Stimulated activated naive CD8-positive, alpha-beta T cell treated with anti-CD3 and anti-CD28 coated beads, Interleukin-15, Interleukin-2, amounts not matched to agents 100 ng/mL and 50 ng/mL, for 24 hours (primary cell): ENCODE measurements around the gene ARID1B.
A peak's percentile ranks its signal among the peaks of the same experiment; 100 is the strongest.

Experiments used
- H3K27ac Mint-ChIP-seq: one replicate; pipeline ENCODE4 v1.8.0; 2021; ENCODE audit warnings: mild to moderate bottlenecking, mixed read lengths
- H3K27me3 Mint-ChIP-seq: one replicate; pipeline ENCODE4 v1.8.0; 2021; ENCODE audit warnings: mixed read lengths
- H3K36me3 Mint-ChIP-seq: one replicate; pipeline ENCODE4 v1.8.0; 2021; ENCODE audit warnings: low read depth, mixed read lengths
- H3K4me1 Mint-ChIP-seq: one replicate; pipeline ENCODE4 v1.8.0; 2021; ENCODE audit warnings: low read depth, mixed read lengths
- H3K4me3 Mint-ChIP-seq: one replicate; pipeline ENCODE4 v1.8.0; 2021; ENCODE audit warnings: mild to moderate bottlenecking, mixed read lengths
- H3K9me3 Mint-ChIP-seq: one replicate; pipeline ENCODE4 v1.8.0; 2021; ENCODE audit warnings: mixed read lengths

ARID1B gene

GRCh38 chr6:157226761-157227160 lies 449.6 kb downstream of the ARID1B start:
- Mint-ChIP-seq H3K27ac (no peak overlapping the region), H3K4me3 (no peak overlapping the region), H3K9me3 (no peaks in the 10 kb centered on the region), H3K27me3 (peaks cover 5% of the 10 kb centered on the region), H3K36me3 (no peaks in the 10 kb centered on the region), H3K4me1 (peaks cover 30% of the 10 kb centered on the region)

DNA sequence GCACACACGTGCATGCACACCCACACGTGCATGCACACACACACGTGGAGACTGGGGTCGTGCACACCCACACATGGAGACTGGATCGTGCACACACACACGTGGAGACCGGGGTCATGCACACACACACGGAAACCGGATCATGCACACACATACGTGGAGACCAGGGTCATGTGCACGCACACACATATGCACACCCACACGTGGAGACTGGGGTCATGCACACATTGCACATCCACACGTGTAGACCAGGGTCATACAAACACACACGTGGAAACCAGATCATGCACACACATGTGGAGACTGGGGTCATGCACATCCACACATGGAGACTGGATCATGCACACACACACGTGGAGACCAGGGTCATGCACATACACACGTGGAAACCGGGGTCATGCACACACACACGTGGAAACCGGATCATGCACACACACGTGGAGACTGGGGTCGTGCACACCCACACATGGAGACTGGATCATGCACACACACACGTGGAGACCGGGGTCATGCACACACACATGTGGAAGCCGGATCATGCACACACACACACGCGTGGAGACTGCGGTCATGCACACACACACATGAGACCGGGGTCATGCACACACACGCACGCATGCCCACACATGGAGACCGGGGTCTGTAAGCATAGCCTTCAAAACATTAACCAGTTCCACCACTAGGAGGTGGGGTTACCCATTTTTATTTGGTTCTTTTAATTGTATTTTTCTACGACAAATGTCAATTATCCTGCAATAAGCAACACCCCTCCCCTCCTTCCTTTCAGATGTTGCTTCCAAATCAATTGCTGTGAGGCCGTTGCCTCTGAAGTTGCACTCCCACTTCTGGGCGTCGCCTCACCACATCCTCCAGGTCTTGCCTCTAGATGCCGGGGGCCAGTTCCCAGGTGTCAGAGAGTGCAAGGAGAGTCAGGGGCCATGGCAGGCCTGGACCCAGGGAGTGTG lies 450.3 kb downstream of the ARID1B start:
- Mint-ChIP-seq H3K36me3 (no peaks in the 10 kb centered on the region), H3K4me1 (peaks cover 27% of the 10 kb centered on the region), H3K9me3 (no peaks in the 10 kb centered on the region), H3K27me3 (peaks cover 10% of the 10 kb centered on the region), H3K27ac (no peak overlapping the region), H3K4me3 (no peak overlapping the region)

DNA sequence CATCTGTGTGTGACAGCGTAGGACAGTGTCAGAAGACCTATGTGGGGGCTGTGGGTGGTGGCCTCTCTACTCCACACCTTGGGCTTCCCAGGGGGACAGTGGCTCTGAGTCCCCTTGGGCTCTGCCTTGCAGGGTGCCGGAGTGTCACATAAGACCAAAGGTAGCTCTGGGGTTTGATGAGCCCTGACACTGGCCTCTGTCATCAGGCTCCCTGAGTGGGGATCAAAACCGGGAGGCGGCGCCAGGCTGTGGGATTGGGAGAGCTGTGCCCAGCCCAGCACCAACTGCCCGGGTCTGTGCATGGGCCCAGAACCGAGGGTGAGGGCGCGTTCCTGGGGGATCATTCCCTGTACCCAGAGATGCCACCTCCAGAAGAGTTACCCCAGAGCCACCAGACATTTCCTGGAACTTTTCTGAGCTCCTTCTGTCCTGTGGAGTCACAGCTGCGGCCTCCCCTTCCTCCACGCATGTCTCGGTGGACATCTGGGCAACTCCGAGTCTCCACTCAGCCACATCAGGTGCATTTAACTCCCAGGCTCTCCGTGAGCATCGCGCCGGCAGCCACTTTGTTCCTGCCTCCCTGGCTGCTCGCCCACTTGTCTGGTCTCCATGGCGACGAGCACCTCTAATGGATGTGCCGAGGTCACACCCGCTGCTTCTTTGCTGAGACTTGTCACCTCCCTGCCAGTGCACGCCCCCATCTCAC lies 451.4 kb downstream of the ARID1B start:
- Mint-ChIP-seq H3K36me3 (no peaks in the 10 kb centered on the region), H3K27me3 (peaks cover 21% of the 10 kb centered on the region), H3K4me1 (peaks cover 18% of the 10 kb centered on the region), H3K27ac (no peak overlapping the region), H3K9me3 (no peaks in the 10 kb centered on the region), H3K4me3 (no peak overlapping the region)

DNA sequence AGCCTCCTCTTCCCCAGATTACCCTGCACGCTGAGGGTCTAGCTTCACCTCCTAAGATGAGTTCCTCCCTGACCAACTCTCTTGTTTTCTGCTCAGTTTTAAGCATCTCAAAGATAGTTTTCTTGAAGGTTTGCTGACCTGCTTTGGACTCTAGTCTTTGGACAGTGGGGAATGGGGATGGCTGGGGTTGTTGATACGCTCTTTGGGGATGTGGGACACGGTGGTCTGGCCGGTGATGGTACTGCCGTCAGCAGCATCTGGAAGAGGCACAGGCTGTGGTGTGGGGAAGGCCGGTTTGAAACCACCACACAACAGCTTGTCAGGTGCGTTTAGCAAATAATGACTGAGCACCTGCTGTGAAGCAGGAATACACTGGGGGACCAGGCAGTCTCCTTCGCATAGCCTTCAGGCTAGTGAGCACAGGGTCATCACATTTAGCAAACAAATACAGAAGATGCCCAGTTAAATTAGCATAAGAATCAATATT lies 452.0 kb downstream of the ARID1B start:
- H3K36me3 Mint-ChIP-seq: no peaks in the 10 kb centered on the region
- peaks cover 27% of the 10 kb centered on the region for H3K27me3 Mint-ChIP-seq
- no peaks in the 10 kb centered on the region for H3K9me3 Mint-ChIP-seq
- no peak overlapping the region for H3K27ac Mint-ChIP-seq
- no peak overlapping the region for H3K4me3 Mint-ChIP-seq
- peaks cover 13% of the 10 kb centered on the region for H3K4me1 Mint-ChIP-seq

- Mint-ChIP-seq H3K4me1 (peaks cover 15% of the 10 kb centered on the region), H3K27ac (no peak overlapping the region), H3K27me3 (peaks cover 32% of the 10 kb centered on the region), H3K4me3 (no peak overlapping the region), H3K9me3 (no peaks in the 10 kb centered on the region), H3K36me3 (no peaks in the 10 kb centered on the region)
These were observed 452.5 kb downstream of the ARID1B start for GRCh38 chr6:157229713-157230112.

GRCh38 chr6:157230910-157231309 lies 453.7 kb downstream of the ARID1B start:
- no peaks in the 10 kb centered on the region for H3K9me3 Mint-ChIP-seq
- H3K27ac Mint-ChIP-seq: no peak overlapping the region
- no peaks in the 10 kb centered on the region for H3K36me3 Mint-ChIP-seq
- H3K4me1 Mint-ChIP-seq: peaks cover 26% of the 10 kb centered on the region
- H3K27me3 Mint-ChIP-seq: peaks cover 44% of the 10 kb centered on the region
- no peak overlapping the region for H3K4me3 Mint-ChIP-seq

GRCh38 chr6:157232161-157232895 lies 455.1 kb downstream of the ARID1B start:
- Mint-ChIP-seq H3K9me3 (no peaks in the 10 kb centered on the region), H3K27ac (no peak overlapping the region), H3K4me1 (peaks cover 24% of the 10 kb centered on the region), H3K4me3 (no peak overlapping the region), H3K27me3 (peaks cover 50% of the 10 kb centered on the region), H3K36me3 (no peaks in the 10 kb centered on the region)

- Mint-ChIP-seq H3K4me1 (peaks cover 18% of the 10 kb centered on the region), H3K9me3 (peaks cover 2% of the 10 kb centered on the region), H3K27me3 (peaks cover 55% of the 10 kb centered on the region), H3K4me3 (no peak overlapping the region), H3K27ac (no peak overlapping the region), H3K36me3 (no peaks in the 10 kb centered on the region)
These were observed 456.0 kb downstream of the ARID1B start for GRCh38 chr6:157233156-157233555.

GRCh38 chr6:157233686-157234085 lies 456.5 kb downstream of the ARID1B start:
- H3K9me3 Mint-ChIP-seq: peaks cover 4% of the 10 kb centered on the region
- H3K36me3 Mint-ChIP-seq: no peaks in the 10 kb centered on the region
- peaks cover 59% of the 10 kb centered on the region for H3K27me3 Mint-ChIP-seq
- no peak overlapping the region for H3K27ac Mint-ChIP-seq
- H3K4me1 Mint-ChIP-seq: peaks cover 18% of the 10 kb centered on the region
- H3K4me3 Mint-ChIP-seq: no peak overlapping the region

DNA sequence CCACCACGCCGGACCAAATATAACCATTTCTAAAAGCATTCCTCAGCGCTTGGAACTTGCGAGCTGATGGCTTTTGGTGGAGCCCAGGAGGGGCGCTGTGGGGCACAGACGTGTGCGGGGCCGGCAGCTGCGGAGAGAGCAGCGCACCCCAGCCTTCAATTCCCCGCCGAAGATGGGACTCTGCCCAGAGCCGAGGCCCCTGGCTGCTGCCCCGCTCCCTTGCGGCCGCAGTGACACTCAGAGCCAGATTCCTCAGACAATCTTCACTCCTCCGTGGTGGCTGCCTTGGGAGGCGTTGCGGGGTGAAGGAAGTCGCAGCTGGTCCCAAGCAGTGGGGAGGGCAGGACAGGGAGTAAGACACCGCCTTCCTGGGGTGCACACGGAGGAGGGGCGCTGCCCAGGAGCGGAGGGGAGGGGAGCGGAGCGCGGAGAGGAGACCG lies 458.4 kb downstream of the ARID1B start:
- Mint-ChIP-seq H3K36me3 (no peaks in the 10 kb centered on the region), H3K4me1 (peaks cover 18% of the 10 kb centered on the region), H3K9me3 (peaks cover 4% of the 10 kb centered on the region), H3K4me3 (peak overlapping the region; percentile 88), H3K27me3 (peaks cover 62% of the 10 kb centered on the region), H3K27ac (no peak overlapping the region)

- Mint-ChIP-seq H3K4me3 (peak overlapping the region; percentile 88), H3K4me1 (peaks cover 18% of the 10 kb centered on the region), H3K9me3 (peaks cover 4% of the 10 kb centered on the region), H3K27ac (no peak overlapping the region), H3K36me3 (no peaks in the 10 kb centered on the region), H3K27me3 (peaks cover 60% of the 10 kb centered on the region)
These were observed 459.0 kb downstream of the ARID1B start for GRCh38 chr6:157236040-157236725.

DNA sequence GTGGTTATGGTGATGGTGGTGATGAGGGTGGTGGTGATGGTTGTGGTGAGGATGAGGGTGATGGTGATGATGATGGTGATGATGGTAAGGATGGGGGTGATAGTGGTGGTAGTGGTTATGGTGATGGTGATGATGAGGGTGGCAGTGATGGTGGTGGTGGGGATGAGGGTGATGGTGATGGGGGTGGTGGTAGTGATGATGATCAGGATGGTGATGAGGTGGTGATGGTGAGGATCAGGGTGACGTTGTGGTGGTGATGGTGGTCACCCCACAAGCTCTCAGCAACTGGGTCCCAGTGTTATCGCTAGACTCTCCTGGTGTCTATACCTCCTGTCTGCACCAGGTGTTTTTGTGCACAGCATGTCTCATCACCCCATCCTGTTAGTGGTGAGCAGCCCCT lies 461.2 kb downstream of the ARID1B start:
- Mint-ChIP-seq H3K4me1 (peaks cover 18% of the 10 kb centered on the region), H3K9me3 (peaks cover 4% of the 10 kb centered on the region), H3K27me3 (peaks cover 50% of the 10 kb centered on the region), H3K27ac (peak overlapping the region; percentile 27), H3K36me3 (no peaks in the 10 kb centered on the region), H3K4me3 (no peak overlapping the region)

DNA sequence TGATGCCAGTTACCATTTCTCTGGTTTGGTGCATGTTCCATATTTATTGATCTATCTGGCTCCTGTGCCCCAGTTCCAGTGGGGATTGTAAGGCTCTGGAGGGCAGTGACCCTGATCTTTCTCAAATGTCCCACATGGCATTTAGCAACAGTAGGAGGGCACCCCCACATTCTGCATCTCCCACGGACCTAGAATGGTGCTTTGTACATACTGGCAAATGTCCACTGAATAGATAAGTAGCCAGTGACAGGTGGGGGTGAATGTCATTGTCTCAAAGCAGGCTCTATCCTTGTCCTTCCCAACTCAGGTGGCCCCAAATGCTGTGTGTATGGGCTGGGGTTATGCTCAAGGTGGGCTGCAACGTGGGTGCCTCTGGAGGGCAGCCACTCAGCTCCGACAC lies 462.0 kb downstream of the ARID1B start:
- Mint-ChIP-seq H3K36me3 (no peaks in the 10 kb centered on the region), H3K27ac (no peak overlapping the region), H3K4me1 (peaks cover 18% of the 10 kb centered on the region), H3K4me3 (no peak overlapping the region), H3K27me3 (peaks cover 42% of the 10 kb centered on the region), H3K9me3 (peaks cover 8% of the 10 kb centered on the region)

DNA sequence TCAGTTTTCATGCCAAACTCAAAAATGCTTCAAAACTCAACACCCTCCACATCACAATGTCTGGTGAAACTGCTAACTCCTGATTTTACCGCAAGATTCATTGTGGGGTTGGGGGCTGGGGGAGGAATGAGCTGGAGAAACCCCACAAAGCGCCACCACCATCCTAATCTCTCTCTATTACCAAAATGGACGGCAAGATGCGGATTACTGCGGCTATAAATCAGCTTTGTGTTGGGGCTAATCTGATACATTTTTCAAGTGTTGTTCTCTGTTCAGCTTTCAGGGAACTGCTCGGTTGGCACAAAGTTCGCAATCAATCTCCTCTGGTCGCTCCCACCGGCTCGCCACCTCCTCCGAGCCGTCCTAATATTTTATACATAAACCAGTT lies 462.5 kb downstream of the ARID1B start:
- H3K9me3 Mint-ChIP-seq: peaks cover 8% of the 10 kb centered on the region
- peaks cover 37% of the 10 kb centered on the region for H3K27me3 Mint-ChIP-seq
- H3K36me3 Mint-ChIP-seq: no peaks in the 10 kb centered on the region
- H3K4me1 Mint-ChIP-seq: peaks cover 16% of the 10 kb centered on the region
- no peak overlapping the region for H3K4me3 Mint-ChIP-seq
- no peak overlapping the region for H3K27ac Mint-ChIP-seq
